Sigmoid colon (tissue), 7 donors: ENCODE measurements around the gene ADAMTS2. TPM values are rescaled to one million over a fixed set of nuclear protein-coding genes. Genes with fewer than 3 reads are reported as not detected.
A peak's percentile ranks its signal among the peaks of the same experiment; 100 is the strongest.

Source experiments
- DNase-seq: peaks from one replicate; pipeline ENCODE4 v3.0.0-alpha.2; 2019
- H3K27ac ChIP-seq, 4 donors: fragments of 200-600 bp; sonication (generic); one replicate each; pipeline ENCODE4 v1.5.1; 2016 to 2019; ENCODE audit warnings: mild to moderate bottlenecking in 1 of 4
- H3K27me3 ChIP-seq, 3 donors: fragments of 200-600 bp; sonication (generic); one replicate each; pipeline ENCODE4 v1.5.1; 2019; ENCODE audit warnings: mild to moderate bottlenecking in 1 of 3
- H3K36me3 ChIP-seq, 4 donors: fragments of 200-600 bp; sonication (generic); one replicate each; pipeline ENCODE4 v1.5.1; 2016 to 2019
- H3K4me1 ChIP-seq, 4 donors: fragments of 200-600 bp; sonication (generic); one replicate each; pipeline ENCODE4 v1.5.1; 2017 to 2019
- H3K4me3 ChIP-seq, 4 donors: fragments of 200-600 bp; sonication (generic); one replicate each; pipeline ENCODE4 v1.5.1; 2017 to 2019; ENCODE audit warnings: mild to moderate bottlenecking in 2 of 4, moderate library complexity in 1 of 4
- H3K9me3 ChIP-seq, 4 donors: fragments of 200-600 bp in 3 of 4; sonication (generic) in 3 of 4; one replicate each; pipeline versions ENCODE4 v1.5.1 to v1.6.1; 2013 to 2019
- EP300 ChIP-seq, 4 donors: sonication (generic); formaldehyde crosslinking; IDR thresholded peaks; one replicate each; pipeline ENCODE4 v1.6.1; 2017; ENCODE audit warnings: antibody characterized with exemption in 4 of 4
- POLR2A ChIP-seq, 2 donors: fragments of 450-650 bp; IDR thresholded peaks; one replicate each; pipeline ENCODE4 v1.6.1; 2016; ENCODE audit warnings: antibody characterized with exemption in 2 of 2, mild to moderate bottlenecking in 2 of 2, moderate library complexity in 2 of 2
- POLR2AphosphoS5 ChIP-seq, 4 donors: sonication (generic); formaldehyde crosslinking; IDR thresholded peaks; one replicate each; pipeline ENCODE4 v1.6.1; 2017; ENCODE audit warnings: antibody characterized with exemption in 4 of 4
- WGBS, 2 donors: extraction: QIAGEN DNeasy Blood & Tissue Kit; methylation state at CpG; one replicate each; pipeline ENCODE4 v1.1.7; 2013; 5-methylcytosine and 5-hydroxymethylcytosine counted together
- intact Hi-C: fragments of 100-400 bp; cut with DNase I; formaldehyde crosslinking; loops from one replicate; pipeline ENCODE4 v1.15.1; 2023
- polyA plus RNA-seq, 3 donors: library from polyadenylated mRNA; stranded (reverse); fragments of 200-250 nt; gene quantifications; one replicate each; pipeline ENCODE4 v1.2.3, GENCODE V29; 2013
- total RNA-seq, 4 donors: library from RNA; depleted of rRNA; stranded (reverse); fragments of >200 nt; gene quantifications; one replicate each; pipeline ENCODE4 v1.1.0, GENCODE V29; 2016
- TF ChIP-seq, protein P1 (sequence below), 4 experiments: fragments of 450-650 bp in 3 of 4; fragments of 200-600 bp in 1 of 4; IDR thresholded peaks; one replicate each; pipeline ENCODE4 v1.5.1; 2016 to 2019; ENCODE audit warnings: antibody characterized with exemption in 4 of 4, mild to moderate bottlenecking in 3 of 4, moderate library complexity in 2 of 4
- donor health status: healthy with polysubstance abuse.
- donor health status: Bipolar disorder and iron deficiency.
- donor health status: healthy.

The ADAMTS2 gene
- total and polyA plus RNA-seq, 7 donors, result 0.69 to 33.2 (median 9.2) TPM

DNA sequence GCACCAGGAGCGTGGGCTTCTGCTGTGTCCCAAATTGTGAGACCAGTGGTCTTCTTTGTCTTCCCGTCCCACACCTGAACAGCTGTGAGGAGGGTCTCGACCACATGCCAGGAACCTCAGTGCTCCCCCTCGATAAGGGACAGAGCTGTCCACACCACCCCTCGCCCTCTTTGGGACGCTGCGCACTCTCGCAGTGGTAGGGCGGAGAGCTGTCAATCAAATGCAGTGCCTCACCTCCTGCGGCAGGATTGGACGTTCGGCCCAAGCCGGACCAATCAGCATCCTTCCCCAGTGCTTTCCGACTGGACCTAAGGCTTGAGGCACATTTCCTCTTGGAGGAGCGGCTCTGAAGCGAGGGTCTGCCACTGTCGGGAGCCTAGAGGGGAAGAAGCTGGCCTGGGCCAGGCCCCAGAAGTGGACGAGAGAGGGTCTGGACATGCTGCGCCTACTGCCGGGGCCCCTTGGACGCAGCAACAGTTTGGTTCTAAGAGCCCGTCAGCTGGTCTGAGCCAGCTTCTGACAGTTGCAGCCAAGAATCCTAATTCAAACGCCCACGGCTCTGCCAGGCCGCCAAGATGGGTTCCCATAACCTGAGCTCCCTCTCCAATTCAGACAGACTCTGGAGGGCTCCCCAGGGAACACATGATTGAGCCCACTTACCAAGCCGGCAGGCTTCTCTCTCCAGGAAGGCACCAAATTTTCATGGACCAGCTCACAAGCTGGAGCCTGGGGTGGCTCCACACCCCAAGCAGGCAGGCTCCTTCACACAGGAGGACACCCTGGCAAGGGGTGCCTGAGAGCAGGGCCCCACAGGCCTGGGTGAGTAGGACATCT is 28.1 kb upstream of the ADAMTS2 start:
- 78 to 86% methylated on average over 26 of the region's 26 CpGs for WGBS, 2 donors
- no peak overlapping the region for H3K27ac ChIP-seq

DNA sequence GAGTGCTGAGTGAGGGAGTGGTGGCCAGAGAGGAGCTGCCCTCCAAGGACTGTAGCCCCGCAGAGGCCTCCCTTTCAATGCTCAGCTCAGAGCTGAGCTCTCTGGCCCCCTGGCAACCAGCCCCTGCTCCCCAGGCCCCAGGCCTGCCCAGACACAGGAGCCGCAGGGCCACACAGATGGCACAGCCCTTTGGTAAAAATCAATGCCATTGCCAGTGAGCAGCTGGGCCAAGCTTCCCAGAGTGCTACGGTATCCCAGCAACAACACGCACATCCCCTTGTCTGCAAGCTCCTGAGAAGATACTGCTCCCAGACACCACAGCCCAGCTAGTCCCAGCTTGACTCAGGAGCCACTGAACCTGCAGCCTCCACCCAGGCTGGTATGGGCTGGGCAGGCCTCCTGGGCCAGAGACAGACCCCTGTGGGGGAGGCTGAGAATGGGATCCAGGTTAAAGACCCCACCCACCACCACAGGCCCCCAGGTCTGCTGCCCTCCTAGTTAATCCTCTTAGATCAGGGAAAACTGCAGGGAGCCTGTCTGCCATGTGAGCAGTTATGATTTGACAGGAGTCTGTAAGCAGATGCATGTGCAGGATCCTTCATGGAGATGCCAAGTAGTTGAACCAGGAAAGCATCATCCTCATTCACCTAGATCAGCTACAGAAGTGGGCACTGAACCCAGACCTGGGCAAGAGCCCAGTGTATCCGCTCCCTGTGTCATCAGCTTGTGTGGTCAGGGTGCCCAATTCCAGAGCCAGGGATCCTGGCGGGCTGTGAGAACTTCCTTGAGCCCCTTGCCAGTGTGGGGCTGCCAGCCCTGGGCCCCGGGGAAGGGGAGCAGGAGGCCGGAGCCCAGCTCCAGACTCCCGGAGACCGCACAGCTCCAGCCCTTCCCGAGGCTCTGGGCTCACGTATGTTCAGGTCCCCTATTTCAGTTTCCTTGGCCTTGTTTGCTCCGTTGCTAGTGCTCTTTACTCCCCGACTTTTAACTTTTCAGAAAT is 26.7 kb upstream of the ADAMTS2 start:
- DNase-seq, result peak; percentile 48
- intact Hi-C loops, result no loop called here
- H3K27ac ChIP-seq, result no peak overlapping the region
- H3K27me3 ChIP-seq, result no peaks in the 10 kb centered on the region
- 77 to 88% methylated on average over 14 of the region's 14 CpGs for WGBS, 2 donors
- H3K36me3 ChIP-seq, result no peaks in the 10 kb centered on the region
- no peak overlapping the region for H3K4me3 ChIP-seq
- TF ChIP-seq POLR2AphosphoS5 (IDR thresholded peaks at IDR 0.05) (no peak), POLR2A (IDR thresholded peaks at IDR 0.05) (no peak), EP300 (IDR thresholded peaks at IDR 0.05) (no peak)
- TF ChIP-seq, protein P1, sequence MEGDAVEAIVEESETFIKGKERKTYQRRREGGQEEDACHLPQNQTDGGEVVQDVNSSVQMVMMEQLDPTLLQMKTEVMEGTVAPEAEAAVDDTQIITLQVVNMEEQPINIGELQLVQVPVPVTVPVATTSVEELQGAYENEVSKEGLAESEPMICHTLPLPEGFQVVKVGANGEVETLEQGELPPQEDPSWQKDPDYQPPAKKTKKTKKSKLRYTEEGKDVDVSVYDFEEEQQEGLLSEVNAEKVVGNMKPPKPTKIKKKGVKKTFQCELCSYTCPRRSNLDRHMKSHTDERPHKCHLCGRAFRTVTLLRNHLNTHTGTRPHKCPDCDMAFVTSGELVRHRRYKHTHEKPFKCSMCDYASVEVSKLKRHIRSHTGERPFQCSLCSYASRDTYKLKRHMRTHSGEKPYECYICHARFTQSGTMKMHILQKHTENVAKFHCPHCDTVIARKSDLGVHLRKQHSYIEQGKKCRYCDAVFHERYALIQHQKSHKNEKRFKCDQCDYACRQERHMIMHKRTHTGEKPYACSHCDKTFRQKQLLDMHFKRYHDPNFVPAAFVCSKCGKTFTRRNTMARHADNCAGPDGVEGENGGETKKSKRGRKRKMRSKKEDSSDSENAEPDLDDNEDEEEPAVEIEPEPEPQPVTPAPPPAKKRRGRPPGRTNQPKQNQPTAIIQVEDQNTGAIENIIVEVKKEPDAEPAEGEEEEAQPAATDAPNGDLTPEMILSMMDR (IDR thresholded peaks at IDR 0.05), result no peak
- no peaks in the 10 kb centered on the region for H3K9me3 ChIP-seq
- H3K4me1 ChIP-seq, result no peaks in the 10 kb centered on the region

More for the DNA sequence above, 28.1 kb upstream of the ADAMTS2 start:
- no peaks in the 10 kb centered on the region for H3K4me1 ChIP-seq
- H3K4me3 ChIP-seq, result no peak overlapping the region
- no peaks in the 10 kb centered on the region for H3K9me3 ChIP-seq
- DNase-seq, result peak; percentile 40
- H3K36me3 ChIP-seq, result no peaks in the 10 kb centered on the region
- intact Hi-C loops, result no loop called here
- H3K27me3 ChIP-seq, result no peaks in the 10 kb centered on the region
- TF ChIP-seq, protein P1 (IDR thresholded peaks at IDR 0.05), result no peak
- TF ChIP-seq POLR2AphosphoS5 (IDR thresholded peaks at IDR 0.05) (no peak), EP300 (IDR thresholded peaks at IDR 0.05) (no peak), POLR2A (IDR thresholded peaks at IDR 0.05) (no peak)

DNA sequence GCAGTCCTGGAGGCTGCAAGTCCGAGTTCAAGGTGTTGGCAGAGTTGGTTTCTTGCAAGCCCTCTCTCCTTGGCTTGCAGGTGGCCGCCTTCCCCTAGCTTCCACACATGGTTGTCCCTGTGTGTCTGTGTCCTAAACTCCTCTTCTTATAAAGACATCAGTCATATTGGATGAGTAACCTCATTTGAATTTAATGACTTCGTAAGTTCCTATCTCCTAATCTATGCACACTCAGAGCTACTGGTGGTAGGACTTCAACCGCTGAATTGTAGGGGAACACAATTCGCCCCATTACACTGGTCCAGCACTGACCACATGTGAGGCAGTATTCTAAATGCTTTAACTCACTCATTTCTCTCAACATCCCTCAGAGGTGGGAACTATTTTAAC is 25.9 kb upstream of the ADAMTS2 start:
- TF ChIP-seq EP300 (IDR thresholded peaks at IDR 0.05), result no peak
- no peak for TF ChIP-seq POLR2AphosphoS5 (IDR thresholded peaks at IDR 0.05)
- TF ChIP-seq POLR2A (IDR thresholded peaks at IDR 0.05), result no peak
- TF ChIP-seq, protein P1 (IDR thresholded peaks at IDR 0.05), result no peak
- H3K4me3 ChIP-seq, result no peak overlapping the region
- H3K27ac ChIP-seq, result no peak overlapping the region
- no peaks in the 10 kb centered on the region for H3K4me1 ChIP-seq
- peak; percentile 28 for DNase-seq
- H3K36me3 ChIP-seq, result no peaks in the 10 kb centered on the region
- no peaks in the 10 kb centered on the region for H3K9me3 ChIP-seq
- 70 to 85% methylated on average over 5 of the region's 5 CpGs for WGBS, 2 donors
- H3K27me3 ChIP-seq, result no peaks in the 10 kb centered on the region
- intact Hi-C loops, result no loop called here

DNA sequence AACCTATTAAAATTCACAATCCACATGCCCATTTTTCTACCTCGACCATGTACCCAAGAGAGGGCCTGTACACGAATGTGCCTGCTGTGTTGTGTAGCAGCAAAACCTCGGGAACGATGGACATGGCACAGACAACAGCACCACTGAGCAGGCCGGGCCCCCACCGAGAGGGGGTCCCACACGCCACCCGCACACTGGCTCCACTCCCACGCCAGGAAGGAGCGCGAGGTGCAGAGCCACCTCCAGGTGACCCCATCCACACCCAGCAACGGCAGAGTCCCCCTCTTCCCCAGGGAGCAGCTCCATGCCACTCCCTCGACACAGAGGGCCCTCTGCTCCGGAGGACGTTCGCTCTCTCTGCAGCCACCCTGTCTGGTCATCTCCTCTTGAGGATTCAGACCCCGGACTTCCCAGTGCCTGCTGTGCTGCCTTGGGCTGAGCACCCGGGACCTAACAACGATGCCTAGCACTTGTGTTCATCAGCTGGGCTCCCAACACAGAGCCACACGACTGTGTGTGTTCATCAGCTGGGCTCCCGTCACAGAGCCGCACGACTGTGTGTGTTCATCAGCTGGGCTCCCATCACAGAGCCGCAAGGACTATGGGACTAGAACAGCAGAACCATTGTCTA is 25.3 kb upstream of the ADAMTS2 start:
- 74 to 82% methylated on average over 24 of the region's 24 CpGs for WGBS, 2 donors
- no peaks in the 10 kb centered on the region for H3K4me1 ChIP-seq
- no peaks in the 10 kb centered on the region for H3K27me3 ChIP-seq
- H3K4me3 ChIP-seq, result no peak overlapping the region
- DNase-seq, result peak; percentile 46
- H3K9me3 ChIP-seq, result no peaks in the 10 kb centered on the region
- no peak overlapping the region for H3K27ac ChIP-seq
- intact Hi-C loops, result no loop called here
- no peak for TF ChIP-seq EP300 (IDR thresholded peaks at IDR 0.05)
- no peak for TF ChIP-seq POLR2AphosphoS5 (IDR thresholded peaks at IDR 0.05)
- TF ChIP-seq, protein P1 (IDR thresholded peaks at IDR 0.05), result no peak
- TF ChIP-seq POLR2A (IDR thresholded peaks at IDR 0.05), result no peak
- H3K36me3 ChIP-seq, result no peaks in the 10 kb centered on the region
